DND-41 (cell line): ENCODE data around the gene TUBA3C.

Source experiments
- CTCF ChIP-seq: IDR thresholded peaks from 2 replicates; pipeline ENCODE4 v1.5.1; 2012; ENCODE audit warnings: borderline replicate concordance, low read length, moderate library complexity, mild to moderate bottlenecking; ENCODE audit not compliant: poor library complexity, severe bottlenecking; ENCODE audit errors: extremely low read depth
- EZH2 ChIP-seq: IDR thresholded peaks from 3 replicates; pipeline ENCODE4 v1.6.1; 2012; ENCODE audit warnings: borderline replicate concordance, low read depth, mild to moderate bottlenecking, moderate library complexity, low read length, inconsistent platforms; ENCODE audit not compliant: severe bottlenecking

- TF ChIP-seq CTCF, result no peak
- no peak for TF ChIP-seq EZH2
Observed at GRCh38 chr13:19157461-19157860, 24.2 kb downstream of the TUBA3C start.
